Measurements from ENCODE around the gene DOCK1.
A peak's percentile ranks its signal among the peaks of the same experiment; 100 is the strongest.

DOCK1 gene

DNA sequence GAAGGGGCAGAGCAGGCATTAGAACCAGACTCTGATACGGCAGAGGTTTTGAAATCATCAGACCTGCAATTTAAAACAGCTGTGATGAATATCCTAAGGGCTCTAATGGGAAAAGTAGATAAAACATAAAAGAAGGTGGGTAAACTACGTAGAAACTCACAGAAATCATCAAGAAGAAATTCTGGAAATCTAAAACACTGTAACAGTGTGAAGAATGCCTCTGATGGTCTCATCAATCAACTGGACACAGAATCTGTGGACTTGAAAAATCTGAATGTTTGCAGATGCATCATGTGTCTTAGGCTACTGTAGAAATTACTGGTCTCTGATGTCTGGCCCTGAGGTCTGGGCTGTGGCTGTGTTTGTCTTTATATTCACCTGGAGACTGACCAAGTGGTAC lies 470.8 kb downstream of the DOCK1 start:
- DNase-seq: no peak

DNA sequence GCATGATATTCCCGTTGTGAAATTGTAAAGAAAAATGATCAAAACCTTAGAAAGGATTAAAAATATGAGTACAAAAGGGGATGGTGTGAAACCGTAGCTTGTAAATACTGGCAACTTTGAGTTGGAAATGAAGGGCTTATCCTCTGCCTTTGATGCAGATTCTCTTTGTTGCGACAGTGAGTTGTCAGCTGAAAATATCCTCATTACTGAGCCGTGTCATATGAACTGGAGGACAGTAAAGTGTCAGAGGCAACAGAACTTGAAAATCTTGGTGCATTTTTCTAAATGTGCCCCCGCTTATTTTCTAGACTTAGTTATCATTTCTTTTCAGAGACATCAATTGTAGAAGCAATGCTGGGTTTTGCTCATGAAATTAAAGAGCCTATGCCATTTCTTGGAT lies 473.4 kb downstream of the DOCK1 start:
- no peak for DNase-seq

DNA sequence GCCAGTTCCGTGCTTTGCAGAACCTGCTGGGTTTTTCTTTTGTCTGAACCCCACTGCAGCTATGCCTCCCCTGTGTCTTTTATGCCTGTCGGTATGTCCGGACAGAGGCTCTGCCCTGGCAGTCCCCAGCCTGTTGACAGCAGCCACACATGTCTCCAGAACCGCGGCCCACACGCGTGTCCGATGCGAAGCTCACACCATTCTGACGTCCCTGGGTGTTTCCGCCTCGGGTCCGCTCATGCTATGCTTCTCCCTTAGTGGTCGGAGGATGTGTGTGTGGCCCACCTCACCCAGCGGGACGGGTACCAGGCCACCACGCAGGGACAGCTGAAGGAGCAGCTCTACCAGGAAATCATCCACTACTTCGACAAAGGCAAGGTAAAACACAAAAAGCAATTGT lies 479.3 kb downstream of the DOCK1 start:
- DNase-seq: no peak

DNA sequence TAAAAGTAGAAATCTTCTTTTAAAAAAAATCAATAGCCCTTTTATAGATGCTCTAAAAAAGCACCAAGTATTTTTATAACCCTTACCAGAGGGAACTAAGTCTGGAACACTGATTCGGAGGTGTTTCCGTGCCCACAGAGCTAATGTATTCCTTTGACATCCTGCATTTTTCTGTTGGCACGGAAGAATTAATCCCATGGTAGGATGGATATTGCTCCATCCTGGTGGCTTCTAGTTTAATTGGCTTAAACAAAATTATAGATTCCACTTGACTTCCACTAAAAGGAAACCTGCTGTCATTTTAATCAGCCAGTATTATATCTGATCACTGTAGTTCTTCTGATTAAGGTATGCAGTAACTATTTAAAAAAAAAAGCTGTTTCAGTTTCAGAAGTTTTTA lies 479.8 kb downstream of the DOCK1 start:
- DNase-seq: no peak

DNA sequence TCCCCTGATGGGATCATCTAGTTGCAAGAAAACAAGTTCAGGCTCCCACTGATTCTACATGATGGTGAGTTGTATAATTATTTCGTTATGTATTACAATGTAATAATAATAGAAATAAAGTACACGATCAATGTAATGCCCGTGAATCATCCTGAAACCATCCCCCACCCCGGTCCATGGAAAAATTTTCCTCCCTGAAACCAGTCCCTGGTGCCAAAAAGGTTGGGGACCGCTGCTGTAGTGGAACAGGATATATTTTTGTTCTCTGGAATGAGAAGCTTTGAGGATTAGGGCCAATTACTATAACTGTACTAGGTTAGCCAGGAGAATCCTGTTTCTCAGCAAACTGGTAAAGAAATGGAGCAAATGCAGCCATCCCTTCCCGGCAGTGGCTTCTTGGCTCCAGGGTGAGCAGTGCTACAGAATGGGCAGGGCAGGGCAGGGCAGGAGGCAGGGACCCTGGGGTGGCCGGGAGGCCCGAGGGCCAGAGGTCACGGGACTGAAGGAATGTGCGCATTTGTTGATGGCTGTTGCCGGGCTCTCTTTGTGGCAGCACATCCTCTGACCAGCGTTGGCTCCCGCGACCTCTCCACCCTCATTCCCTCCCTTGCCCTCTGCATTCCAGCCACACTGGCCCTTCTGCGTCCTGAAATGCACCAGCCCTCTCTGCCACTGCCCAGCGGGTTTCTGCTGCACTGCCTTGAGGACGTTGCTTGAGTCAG lies 481.5 kb downstream of the DOCK1 start:
- DNase-seq: no peak

DNA sequence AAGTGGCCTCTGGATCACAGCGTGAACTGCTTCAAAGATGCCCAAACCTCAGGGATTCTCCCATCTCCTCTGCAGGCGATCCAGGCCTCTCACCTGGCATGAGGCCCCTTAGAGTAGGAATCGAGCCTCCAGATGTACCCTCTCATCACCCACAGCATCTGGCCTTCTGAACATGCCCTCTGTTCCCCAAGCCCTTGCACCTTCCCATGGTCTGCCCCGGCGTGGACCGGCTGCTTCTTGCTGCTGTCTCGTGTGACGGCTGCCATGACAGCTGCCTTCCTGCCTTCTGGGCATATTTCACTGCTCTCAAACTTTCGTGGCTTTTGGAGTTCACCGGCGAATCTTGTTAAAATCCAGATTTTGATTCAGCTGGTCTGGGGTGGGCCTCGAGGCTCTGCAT lies 486.6 kb downstream of the DOCK1 start:
- DNase-seq: no peak

DNA sequence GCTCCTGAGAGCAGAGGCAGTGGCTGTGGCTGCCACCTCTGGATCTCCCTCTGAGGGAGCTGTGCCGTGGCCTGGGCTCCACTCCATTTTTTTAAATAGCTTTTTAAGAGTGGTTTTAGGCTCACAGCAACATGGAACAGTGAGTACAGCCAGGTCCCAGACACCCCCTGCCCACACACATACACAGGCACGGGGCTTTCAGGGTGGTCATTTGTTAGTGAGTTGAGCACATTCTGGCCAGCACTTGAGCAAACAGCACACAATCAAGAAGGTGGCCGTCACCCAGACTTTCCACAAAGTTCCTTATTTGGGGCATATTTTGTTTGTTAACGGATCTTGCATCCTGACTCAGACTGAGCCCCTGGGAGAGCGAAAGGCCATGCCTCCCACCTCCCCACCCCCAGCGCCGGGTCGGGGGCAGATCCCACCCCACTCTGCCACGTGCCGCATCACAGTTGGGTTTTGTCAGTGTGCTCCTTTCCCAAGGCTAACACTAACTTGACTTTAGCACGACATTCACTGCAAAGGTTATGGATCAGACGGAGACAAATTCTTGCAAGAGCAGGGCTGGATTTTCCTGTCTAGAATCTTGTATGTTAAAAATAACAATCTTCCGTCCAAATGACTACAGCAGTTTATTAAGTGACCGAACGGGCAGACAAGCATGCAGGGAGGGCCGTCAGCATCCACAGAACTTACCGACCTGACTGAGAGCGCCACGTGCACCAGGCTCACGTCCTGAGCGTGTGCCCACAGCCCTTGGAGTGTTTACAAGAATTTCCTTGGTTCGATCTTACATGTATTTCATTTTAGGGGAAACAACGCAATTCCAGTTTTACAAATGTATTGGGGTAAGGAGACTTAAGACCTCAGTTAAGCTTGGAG lies 487.4 kb downstream of the DOCK1 start:
- no peak for DNase-seq

DNA sequence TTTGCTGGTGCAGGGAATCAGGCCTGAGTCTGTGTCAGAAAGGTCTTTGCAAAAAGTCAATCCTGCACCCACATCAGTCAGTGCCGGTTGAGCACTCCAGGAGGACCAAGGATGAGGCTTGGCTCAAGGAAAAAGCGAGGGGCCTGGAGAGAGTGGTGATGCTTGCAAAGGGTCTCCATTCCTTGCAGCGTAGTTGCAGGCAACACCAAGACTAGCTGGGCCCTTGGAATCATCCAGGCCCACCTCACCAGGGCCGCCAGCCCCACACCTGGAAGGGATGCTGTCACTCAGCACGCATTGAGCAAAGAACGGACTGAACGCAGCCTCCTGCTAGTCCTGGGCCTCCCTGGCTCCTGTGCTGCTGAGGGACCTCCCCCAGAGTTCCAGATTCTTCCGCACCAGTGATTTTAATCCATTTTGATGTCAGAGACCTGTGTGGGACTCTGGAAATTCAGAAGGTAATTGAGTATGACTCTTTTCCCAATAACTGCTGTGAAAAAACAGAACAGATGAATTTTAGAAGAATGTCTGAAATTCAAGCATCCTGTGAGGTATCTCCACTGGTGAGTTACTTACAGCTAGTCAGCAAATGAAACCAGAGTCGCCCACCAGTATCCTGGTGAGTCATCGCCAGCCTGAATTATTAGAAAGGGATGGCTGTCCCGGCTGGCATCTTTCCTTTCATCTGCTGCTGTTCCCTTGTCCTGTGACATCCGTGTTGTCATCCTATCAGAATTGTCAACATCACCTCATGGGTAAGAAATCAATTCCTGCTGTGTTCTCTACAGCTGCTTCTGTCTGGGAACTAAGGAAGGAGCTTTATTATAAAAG lies 493.1 kb downstream of the DOCK1 start:
- DNase-seq: peak; percentile 7

DNA sequence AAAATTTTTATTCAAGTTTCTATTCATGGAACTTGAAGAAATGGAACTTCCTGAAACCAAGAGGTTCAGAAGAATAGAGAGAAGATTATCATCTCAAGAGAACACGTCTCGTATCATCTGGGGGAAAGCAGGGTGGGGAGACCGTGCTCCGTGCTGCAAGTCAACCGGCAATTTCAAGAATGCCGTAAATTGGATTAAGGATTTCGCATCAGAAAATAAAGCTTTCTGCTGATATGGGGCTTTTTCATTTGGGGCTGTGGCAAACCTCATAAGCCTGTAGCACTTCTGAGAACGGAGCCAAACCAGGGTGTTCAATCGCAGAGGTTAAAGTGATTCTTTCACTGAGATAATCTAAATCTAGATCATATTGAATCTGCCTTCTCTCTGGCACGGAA lies 493.7 kb downstream of the DOCK1 start:
- no peak for DNase-seq

DNA sequence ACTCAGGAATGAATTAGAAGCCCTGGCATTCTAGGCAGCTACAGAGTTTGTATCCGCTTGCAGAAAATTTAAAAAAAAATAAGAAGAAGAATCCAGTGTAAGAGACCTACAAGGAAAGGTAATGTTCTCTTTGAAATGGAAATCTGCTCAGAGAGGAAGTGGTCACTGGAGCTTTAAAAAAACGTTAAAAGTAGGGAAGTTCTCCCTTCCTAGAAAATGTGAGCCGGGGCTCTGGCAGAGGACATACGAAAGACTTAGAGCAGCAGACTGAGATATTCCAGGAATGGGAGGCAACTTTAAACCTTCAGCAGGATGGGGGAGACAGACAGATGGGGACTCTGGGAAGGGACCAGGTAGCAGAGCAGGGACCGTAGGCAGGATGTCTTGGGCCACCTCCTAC lies 494.4 kb downstream of the DOCK1 start:
- DNase-seq: no peak

DNA sequence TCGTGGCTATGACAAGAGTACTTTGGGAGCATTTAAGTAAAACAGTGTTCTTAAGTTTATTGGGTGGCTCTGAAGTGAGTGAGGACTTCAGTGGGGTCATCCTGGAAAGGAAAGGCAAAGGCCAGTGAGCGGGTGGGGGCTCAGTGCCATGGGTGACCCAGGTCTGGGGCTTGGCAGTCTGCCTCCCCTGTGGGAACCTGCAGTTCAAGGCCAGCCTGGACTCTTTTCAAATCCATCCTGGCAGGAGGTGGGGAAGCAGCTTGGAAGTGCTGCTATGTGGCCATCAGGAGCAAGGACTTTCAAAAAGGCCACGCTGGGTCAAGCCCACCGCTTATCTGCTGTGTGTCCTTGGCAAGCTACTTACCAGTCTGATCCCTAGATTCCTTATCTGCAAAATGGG lies 495.0 kb downstream of the DOCK1 start:
- DNase-seq: no peak

DNA sequence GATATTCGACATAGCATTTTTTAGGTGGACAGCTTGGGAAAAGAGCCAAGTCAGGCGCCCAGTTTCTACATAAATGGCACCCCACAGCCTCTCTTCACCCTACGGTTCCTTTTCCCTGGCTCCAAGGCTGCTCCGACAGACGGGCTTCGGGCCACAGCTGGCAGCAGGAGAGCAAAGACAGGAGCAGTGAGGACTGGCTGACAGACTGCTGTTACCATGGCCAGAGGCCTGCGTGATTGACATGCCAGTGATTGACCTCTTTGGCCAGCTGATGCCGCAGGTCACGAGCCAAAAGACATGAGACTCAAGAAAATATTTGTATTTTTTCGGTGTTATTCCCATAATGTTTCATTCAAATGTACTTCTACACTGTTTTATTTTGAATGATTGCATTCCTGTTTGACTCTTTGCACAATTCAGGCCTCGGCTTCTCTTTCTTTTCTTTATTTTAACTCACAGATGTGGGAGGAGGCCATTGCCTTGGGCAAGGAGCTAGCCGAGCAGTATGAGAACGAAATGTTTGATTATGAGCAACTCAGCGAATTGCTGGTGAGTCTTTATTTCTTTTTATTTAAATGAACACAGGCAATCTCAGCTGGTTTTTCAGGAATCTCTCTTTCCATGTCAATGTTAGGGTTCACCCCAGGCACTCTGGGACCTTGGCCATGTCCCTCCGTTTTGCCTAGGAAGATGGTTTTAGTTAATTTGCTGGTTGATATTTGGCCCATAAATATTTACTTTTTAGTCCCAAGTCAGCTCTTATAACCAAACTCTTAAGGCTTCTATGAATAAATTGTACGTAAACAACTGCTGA lies 497.6 kb downstream of the DOCK1 start:
- no peak for DNase-seq

DNA sequence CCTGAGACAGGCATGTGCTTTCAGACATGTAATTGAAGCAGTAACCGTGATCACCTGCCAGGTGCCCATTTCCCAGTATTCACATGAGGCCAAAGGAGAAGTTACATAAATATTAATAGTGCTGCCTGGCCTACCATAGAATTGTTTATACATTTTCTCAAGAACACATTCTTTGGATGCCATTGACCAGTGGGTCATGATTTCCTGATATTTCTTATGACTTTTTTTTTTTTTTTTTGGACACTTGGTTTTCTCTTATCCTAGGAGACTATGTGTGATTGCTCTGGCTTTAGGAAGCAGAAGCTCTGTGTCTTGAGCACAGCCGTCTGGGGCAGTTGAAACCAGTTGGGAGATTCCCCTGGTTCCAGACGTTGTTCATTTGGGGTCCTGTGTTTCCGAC lies 500.0 kb downstream of the DOCK1 start:
- DNase-seq: no peak

DNA sequence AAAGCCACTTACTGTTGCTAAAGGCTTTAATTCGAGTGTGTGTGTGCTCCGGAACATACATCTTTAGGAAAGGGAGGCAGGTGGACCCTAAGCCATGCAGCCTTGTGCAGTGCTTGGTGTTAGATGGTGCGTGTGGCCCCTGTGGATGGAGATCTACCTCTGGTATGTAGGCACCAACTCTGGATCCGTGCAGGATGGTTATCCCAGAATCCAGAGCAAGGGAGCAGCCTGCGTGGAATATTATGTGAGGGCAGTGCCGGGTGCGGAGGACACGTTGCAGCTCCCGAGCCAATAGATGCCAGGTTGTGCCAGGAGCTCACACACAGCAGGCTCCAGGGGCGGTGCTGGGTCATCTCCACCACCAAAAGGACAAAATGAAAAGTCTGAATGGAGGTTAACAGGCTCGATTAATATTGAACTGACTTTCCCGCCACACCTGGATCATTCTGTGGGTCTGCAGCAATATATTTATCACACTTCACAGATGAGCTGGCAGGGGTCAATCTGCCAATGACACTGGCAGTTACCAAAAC lies 500.9 kb downstream of the DOCK1 start:
- DNase-seq: no peak

DNA sequence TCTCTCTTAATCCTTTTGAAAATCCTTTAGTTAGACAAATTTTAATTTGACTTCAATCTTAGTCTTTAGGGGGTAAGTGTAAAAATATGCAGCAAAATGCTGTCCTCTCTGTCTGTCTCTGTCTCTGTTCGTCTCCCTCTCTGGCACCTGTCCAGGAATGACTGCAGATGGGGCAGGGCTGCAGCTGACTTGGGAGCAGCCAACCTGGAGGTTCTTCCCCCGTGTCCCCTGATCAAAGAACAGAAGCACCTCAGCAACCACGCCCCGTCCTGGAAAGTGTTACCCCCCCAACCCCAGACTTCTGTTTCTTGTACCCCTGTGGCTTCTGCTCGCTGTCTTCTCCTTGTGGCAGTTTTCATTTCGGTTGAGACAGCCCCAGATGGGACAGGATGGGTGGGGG lies 502.3 kb downstream of the DOCK1 start:
- DNase-seq: no peak

DNA sequence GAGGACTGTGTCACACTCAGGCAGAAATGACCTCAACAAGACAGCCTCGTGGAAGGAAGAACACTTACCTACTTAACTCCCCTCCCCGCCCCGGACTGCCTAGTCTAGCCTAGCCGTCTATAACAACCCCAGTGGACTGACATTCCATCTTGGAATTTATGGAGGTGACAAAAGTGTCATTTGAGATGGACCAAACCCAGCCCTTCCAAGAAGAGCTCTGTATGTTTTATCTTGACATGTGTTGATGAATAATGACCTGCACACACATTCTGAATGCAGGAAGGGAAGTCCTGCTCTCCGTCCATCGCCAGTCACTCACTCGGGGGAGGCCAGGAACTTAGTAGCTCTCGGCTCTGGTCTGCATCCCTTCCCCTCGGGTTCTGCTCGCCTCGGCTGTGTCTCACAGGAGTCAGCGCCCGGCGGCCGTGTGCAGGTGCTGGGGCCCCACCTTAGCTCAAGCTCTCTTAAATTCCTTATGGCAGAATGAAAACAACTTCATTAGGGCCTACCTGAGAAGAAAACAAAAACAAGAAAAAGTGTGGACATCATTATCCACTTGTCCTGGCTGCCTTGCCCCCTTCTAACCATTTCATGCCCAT lies 503.0 kb downstream of the DOCK1 start:
- no peak for DNase-seq

DNA sequence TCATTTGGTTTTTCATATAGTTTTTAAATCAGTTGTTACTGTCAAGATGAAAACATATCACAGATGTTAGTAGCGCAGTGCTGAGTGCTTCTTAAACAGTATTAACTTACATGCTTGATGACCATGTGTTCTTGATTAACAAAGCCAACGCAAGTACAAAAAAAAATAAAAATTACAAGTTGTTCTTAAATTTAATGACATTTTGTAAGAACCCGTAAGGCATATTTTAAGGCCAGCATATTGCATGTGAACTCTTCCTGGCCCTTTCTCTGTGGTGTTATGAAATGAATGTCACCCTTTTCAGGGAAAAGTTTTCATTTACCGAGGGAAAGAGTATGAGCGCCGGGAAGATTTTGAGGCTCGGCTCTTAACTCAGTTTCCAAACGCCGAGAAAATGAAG lies 503.5 kb downstream of the DOCK1 start:
- no peak for DNase-seq

DNA sequence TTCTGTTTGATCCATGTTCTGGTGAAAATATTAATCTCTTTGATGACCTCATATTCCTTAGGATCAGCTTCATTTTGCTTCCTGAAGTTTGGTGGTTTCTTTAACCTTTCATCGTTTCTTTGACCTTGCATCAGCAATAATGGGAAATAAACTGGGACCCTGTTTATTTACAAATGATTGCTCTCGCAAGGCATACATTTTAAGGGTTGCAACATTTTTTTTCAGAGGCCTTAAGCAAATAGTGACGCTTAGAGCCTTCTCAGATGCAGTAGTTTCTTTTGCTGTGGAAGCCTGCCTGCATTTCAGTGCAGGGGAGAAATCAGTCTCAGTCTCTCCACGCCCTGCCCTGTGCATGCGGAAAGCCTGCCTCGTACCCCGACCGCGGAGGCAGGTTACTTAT lies 504.8 kb downstream of the DOCK1 start:
- DNase-seq: no peak

DNA sequence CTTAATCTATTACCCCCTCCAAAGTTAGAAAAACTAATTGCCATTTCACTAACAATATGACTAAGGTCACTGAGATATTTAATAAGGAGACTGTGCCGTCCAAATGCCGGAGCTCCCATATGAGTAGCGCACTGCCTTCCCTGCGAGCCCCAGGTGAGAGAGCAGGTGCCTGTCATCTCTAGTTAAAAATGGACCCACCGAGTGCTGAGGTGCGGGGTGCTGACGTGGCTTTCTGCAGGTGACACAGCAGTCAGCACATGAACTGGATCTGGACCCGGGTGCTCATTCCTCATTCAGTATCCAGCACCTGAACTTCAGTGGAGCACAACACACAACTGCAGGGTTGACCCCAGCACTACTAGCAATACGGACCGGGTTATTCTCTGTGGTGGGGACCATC lies 505.8 kb downstream of the DOCK1 start:
- no peak for DNase-seq

DNA sequence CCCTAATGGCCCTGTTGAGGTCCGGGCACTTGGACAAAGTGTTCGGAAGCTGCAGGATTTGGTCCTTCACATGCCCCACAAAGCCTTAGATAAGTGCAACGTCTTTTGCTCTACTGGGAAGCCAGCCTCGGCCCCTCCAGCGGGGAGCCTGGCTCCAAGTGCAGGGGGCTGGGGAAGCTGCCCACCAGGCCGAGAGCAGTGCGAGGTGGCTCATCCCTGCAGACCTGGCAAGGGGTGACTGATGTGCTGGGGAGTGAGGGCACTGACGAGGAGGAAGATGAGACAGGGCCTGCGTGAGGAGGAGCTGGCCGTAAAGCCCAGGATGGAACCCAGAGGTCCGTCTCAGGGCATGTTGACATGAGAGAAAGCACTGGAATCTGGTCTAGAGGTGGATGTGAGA lies 508.1 kb downstream of the DOCK1 start:
- no peak for DNase-seq

DNA sequence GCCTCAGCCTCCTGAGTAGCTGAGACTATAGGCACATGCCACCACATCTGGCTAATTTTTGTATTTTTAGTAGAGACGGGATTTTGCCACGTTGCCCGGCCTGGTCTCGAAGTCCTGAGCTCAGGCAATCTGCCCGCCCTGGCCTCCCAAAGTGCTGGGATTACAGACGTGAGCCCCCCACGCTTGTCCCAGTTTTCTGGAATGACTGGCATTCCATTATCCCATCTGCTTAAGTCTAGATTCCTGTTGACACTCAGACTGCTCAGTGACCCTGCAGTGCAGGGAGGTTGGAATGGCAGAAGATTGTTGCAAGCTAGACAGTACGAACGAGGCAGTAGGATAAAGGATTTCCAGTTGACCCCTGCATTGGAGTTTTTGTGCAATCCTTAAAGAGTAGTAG lies 508.8 kb downstream of the DOCK1 start:
- no peak for DNase-seq

DNA sequence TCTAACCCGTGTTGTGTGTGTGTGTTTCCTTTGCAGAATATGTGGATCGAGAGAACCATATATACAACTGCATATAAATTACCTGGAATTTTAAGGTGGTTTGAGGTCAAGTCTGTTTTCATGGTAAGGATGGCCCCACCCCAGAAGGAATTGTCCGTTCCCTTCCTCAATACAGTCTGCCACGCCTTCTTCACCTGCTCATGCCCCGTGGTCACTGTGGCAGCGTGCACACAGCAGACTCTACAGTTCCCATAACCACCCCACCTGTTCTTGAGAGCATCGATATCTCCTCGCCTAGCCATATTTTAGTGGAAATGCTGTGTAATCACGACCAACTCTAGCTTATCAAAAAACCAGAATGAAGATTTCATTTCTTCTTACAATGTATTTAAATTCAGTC lies 509.9 kb downstream of the DOCK1 start:
- DNase-seq: no peak

Data from NCI-H146 (cell line).